Hematopoietic multipotent progenitor cell treated with erythropoietin and hydrocortisone succinate and interleukin-3 and kit ligand, for 4 days (in vitro differentiated cells): Measurements from ENCODE around the gene ABI3BP.

Experiments used
- DNase-seq: peaks from one replicate; pipeline ENCODE4 v3.0.0-alpha.2; 2015

The ABI3BP gene

DNA sequence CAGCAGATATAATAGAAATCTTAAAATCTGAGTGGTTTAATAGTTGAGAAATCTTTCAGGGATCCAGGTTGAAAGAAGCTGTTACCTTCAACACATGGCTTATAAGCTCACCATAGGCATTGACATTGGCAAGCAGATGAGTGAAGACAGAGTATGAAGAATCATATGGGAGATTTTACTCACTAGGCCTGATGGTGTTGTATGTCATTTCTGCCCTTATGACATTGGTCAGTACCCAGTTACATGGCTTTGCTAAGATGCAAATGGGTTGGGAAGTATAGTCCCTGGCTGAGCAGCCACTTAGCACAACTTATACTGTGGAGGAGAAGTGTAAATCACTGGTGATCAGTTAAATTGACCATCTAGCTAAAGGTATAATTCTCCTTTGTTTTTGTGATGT is 278.0 kb downstream of the ABI3BP start:
- DNase-seq: no peak

DNA sequence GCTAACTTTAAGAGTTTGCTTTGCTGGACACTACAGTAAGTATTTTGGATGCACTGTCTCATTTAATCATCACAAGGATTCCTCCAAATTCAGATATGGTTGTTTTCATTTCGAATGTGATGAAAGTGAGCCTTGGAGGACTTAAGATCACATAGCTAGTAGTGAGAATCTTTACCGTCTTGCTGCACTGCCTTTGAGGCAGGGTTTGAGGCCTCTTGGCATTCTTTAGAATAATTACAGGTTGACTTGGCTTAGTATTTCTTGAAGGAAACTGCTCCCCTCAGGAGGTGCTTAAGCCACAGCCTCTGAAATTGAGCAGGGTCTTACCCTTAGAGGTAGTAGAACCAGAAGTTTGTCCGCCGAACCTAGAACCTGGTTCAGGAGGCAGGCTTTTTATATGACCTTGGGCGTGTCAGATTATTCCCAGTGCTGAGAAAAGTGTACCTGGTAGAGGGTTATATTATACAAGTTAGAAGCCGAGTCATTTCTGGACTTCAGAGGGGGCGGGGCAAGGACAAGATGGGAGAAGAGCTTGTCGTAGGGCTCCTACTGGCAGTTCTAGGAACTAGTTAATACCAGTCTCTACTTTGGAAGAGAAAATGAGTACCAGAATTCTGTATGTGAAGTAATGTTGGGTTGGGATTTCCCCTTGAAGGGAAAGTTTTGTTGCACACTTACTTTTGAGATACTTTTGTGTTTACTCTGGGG is 282.8 kb downstream of the ABI3BP start:
- peak; percentile 87 for DNase-seq

DNA sequence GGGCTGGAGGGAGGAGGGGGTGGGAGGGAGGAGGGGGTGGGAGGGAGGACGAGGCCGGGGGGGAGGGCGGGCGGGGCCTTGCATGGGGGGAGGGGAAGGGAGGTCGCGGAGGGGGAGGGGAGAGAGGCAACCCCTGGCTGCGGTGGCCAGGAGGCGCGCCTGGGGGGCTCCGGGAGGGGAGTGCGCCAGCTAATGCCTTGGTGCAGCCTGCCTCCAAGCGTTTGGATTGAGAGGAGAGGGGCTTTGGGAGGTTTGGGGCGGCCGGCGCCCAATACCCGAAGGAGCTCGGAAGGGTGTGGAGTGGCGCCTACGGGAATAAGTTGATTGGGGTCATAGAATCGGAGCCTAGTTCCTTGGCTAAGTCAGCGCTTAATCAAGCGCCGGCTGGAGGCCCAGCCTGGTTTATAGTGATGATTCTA is 283.4 kb downstream of the ABI3BP start:
- DNase-seq: peak; percentile 66

DNA sequence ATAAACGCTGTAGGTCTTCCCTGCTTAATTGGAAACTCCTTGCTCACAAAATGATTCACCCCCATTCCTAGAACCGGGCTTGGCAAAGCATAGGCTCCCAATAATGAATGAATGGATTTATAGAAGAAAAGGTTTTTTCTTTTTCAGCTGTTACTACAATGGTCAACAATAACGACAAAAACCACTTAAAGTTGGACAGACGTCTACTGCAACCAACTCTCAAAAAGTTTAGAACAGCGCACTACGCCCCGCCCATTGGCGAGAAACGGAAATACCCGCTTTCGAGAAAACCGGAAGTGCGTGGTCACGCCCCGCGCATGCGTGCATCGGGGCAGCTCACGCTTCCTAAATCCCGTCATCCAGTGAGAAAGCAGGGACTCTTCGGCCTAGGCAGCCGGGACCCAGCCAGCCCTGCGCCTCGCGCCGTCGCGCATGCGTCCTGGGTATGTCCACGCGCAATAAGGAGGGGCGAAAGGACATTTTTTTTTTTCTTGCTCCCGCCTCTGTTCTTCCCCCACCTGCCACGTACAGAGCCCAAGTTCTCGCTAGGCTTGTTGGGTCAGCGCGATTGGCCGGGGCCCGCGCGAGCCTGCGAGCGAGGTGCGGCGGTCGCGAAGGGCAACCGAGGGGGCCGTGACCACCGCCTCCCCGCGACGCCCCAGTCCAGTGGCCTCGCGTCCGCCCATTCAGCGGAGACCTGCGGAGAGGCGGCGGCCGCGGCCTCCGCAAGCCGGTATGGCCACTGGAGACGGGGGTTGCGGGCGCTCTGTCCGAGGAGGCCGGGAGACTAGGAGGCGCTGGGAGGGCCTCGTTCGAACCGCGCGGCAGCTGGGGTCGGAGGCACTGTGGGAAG is 284.0 kb downstream of the ABI3BP start, which contains the start of gene TFG:
Gene TFG (plus strand): TSS at position 506 of the 853 bp plus-strand sequence. CDS start 4,192 bp downstream, outside the sequence.
- DNase-seq: peak; percentile 99

DNA sequence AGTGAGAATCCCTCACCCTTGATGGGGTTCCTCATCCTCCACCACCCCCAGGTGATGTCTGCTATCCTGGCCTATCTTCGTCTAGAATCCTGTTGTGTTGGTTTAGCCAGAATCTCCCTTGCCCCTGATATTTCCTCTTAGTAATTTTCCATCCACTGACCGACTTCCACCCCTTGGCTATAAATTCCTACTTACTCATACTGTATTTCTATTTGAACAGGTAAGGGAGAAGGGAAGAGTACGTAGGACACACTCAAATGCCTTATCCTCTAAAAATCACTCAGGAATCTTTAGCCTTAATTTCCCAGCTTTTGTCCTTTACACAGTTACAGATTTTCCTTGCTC is 284.6 kb downstream of the ABI3BP start:
- no peak for DNase-seq

DNA sequence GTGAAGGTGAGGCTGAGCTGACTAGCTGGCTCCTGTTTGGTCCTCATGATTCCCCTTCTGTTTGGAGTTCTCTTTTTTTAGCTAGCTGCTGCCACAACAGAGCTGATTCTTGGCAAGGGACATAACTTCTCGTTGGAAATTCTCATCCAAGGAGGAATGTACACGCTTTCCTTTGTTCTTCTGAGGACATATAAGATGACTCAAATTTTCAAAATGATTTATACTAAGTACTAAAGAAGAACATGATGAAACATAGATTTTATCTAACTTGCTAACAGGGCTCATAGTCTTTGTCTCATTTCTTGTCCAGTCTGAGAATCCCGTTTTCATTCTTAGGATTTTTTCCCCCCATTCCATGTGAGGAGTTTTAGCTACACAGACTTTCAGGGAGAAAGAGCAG is 286.9 kb downstream of the ABI3BP start:
- no peak for DNase-seq

DNA sequence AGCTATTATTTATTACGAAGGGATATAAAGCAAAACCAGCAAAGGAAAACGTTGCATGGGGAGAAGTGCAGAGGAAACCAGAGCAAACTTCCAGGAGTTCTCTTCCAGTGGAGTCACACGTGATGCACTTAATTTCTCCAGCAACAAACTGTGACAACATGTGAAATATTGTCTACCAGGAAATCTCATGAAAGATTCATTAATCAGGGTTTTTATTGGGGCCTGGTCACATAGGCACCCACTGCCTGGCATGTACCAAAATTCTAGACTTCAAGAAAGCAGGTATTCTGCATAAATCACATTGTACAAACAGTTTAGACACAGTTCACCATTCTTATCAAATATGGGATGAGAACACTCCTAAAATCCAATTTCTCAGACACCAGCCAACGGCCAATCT is 289.4 kb downstream of the ABI3BP start:
- DNase-seq: no peak

DNA sequence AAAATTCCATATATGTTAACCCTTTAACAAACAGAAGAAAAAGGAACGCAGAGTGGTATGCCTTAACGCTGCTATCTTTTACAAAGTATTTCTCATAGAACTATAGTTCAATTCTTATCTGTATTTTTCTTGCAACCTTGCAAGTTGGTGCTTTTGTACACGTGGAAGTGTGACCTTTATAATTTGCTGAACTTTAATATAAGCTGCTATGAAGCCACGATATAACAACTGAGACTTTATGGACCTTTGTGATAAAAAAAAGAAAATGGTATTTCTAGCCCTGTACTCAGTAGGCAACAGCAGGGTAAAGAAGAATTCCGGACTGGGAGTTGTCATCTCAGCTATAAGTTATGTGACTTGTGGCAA is 290.3 kb downstream of the ABI3BP start:
- no peak for DNase-seq

DNA sequence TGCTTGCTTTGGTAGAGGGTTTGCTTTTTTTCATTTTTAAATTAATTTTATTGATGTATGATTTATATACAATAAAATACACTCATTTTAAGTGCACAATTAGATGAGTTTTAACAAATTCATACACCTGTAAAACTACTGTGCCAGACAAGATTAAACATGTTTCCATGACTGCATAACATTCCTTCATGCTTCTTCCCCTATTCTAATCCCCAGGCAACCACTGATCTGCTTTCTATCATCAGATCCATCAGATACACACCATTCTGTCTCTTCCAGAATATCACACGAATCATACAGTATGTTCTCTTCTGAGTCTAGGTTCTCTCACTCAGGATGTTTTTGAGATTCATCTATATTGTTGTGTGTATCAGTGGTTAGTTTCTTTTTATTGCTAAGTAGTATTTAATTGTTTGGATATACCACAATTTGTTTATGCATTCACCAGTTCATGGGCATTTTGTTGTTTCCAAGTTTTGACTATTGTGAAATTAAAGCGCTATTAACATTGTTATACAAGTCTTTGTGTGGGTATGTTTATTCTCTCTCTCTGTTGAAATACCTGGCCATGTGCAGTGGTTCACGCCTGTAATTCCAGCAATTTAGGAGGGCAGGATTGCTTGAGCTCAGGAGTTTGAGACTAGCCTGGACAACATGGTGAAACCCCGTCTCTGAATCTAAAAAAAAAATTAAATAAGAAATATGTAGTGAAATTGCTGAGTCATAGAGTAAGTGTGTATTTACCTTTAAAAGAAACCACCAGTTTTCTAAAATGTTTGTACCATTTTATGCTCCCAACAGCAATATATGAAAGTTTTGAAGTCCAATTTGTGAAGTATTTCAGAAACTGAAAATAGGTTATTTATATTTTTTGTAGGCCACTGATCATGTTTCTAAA is 290.9 kb downstream of the ABI3BP start:
- peak; percentile 14 for DNase-seq

DNA sequence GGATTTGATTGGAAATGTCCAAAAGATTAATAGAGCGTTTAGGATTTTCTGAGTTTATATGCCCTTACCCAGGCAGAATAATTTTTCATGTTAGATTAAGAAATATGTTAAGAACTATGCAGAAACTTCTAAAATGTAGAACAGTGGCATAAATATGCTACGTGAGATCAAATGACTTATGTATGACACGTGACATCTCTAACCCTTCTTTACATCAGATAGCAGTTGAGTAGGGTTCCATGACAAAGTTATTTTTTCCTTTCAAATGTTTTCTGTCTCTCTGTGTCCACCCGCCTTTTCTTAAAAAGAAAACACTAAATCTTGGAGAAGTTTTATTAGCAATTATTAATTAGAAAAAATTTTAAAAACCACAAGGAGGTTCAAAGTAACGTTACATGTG is 292.5 kb downstream of the ABI3BP start:
- no peak for DNase-seq
